ENCODE results near the gene ZNF581. TPM values are rescaled to one million over a fixed set of nuclear protein-coding genes. Genes with fewer than 3 reads are reported as not detected.

The ZNF581 gene
- total RNA-seq, 3 donors from 2014 or later = 15.2 to 22.5 (median 20.1) TPM

- Histone ChIP-seq H3K4me1 (ENCODE audit: low read depth) (peaks cover 30% of the 10 kb centered on the region), H3K4me3 (peak overlapping the region; percentile 46), H3K9me3 (no peaks in the 10 kb centered on the region), H3K36me3 (ENCODE audit: low read depth) (no peaks in the 10 kb centered on the region)
- intact Hi-C loops (cut with DNase I, micrococcal nuclease) = no loop called here
- peak in 1 of 3 donors; percentile 41 for DNase-seq
- no peak for TF ChIP-seq CTCF (IDR thresholded peaks at IDR 0.05)
- peak; percentile 0 for ATAC-seq
Measured at GRCh38 chr19:55641426-55642152, 1.9 kb upstream of the ZNF581 start.

GRCh38 chr19:55642153-55643002 lies 1.1 kb upstream of the ZNF581 start:
- TF ChIP-seq CTCF (IDR thresholded peaks at IDR 0.05) = no peak
- intact Hi-C loops (cut with DNase I, micrococcal nuclease) = no loop called here
- Histone ChIP-seq H3K4me3 (no peak overlapping the region), H3K9me3 (no peaks in the 10 kb centered on the region), H3K36me3 (ENCODE audit: low read depth) (no peaks in the 10 kb centered on the region), H3K4me1 (ENCODE audit: low read depth) (peaks cover 29% of the 10 kb centered on the region)
- ATAC-seq = peak; percentile 19
- peak; percentile 37 to 73 (median 64) for DNase-seq

GRCh38 chr19:55643887-55644176 lies 383 bp downstream of the ZNF581 start:
- peaks cover 35% of the 10 kb centered on the region for H3K4me1 ChIP-seq (ENCODE audit: low read depth)
- no peaks in the 10 kb centered on the region for H3K36me3 ChIP-seq (ENCODE audit: low read depth)
- ATAC-seq (no peak), DNase-seq (peak; percentile 26 to 61 (median 58))
- intact Hi-C loops (cut with DNase I, micrococcal nuclease) = no loop called here
- H3K9me3 ChIP-seq = no peaks in the 10 kb centered on the region
- peak overlapping the region; percentile 68 for H3K4me3 ChIP-seq
- no peak for TF ChIP-seq CTCF (IDR thresholded peaks at IDR 0.05)

GRCh38 chr19:55644191-55644833 lies 863 bp downstream of the ZNF581 start:
- Histone ChIP-seq H3K4me3 (peak overlapping the region; percentile 68), H3K9me3 (no peaks in the 10 kb centered on the region), H3K36me3 (ENCODE audit: low read depth) (no peaks in the 10 kb centered on the region), H3K4me1 (ENCODE audit: low read depth) (peaks cover 36% of the 10 kb centered on the region)
- intact Hi-C loops (cut with DNase I, micrococcal nuclease) = no loop called here
- DNase-seq = no peak
- no peak for TF ChIP-seq CTCF (IDR thresholded peaks at IDR 0.05)
- ATAC-seq = no peak

GRCh38 chr19:55644842-55645511 lies 1.5 kb downstream of the ZNF581 start:
- DNase-seq (peak in 1 of 3 donors; percentile 55), ATAC-seq (no peak)
- Histone ChIP-seq H3K9me3 (no peaks in the 10 kb centered on the region), H3K4me1 (ENCODE audit: low read depth) (peaks cover 31% of the 10 kb centered on the region), H3K36me3 (ENCODE audit: low read depth) (no peaks in the 10 kb centered on the region), H3K4me3 (no peak overlapping the region)
- intact Hi-C loops (cut with DNase I, micrococcal nuclease) = no loop called here
- no peak for TF ChIP-seq CTCF (IDR thresholded peaks at IDR 0.05)
